Measurements from ENCODE around the gene PPP1R11. TPM values are rescaled to one million over a fixed set of nuclear protein-coding genes. Genes with fewer than 3 reads are reported as not detected.
"Not testable (repeated sequence)": the region's sequence is repeated elsewhere in the genome, so short reads cannot be mapped to it uniquely, and the experiment has no call there.

PPP1R11 gene
- total and polyA plus RNA-seq, 4 donors, result 40.0 to 66.7 (median 52.7) TPM

DNA sequence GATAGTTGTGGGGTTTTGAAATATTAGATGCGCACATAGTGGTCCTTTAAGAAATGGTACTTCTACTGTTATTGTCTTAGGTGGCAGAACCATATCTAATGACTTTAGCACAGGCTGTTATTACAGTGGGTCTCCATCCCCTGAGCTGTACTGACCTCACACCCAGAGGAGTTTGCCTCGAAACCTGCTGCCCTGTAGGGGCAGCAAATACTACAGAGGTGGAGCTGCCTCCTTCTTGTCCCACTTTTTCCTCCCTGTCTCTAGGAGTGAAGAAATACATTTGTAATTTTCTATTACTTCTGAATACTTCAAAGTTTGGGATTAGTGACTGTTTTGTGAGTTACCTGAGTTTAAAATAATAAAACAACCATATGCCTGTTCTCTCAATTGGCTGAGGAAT, 37.7 kb downstream of the PPP1R11 start:
- intact Hi-C loops (cut with DNase I), result no loop called here
- no peak overlapping the region for H3K4me3 ChIP-seq (ENCODE audit: low read length in 2 of 2)
- 76 to 91% methylated on average over 2 of the region's 2 CpGs for WGBS, 2 donors
- no peak for ATAC-seq (ENCODE audit: low FRiP score)
- no peaks in the 10 kb centered on the region for H3K4me1 ChIP-seq (ENCODE audit: control insufficient read depth in 1 of 2, insufficient read depth in 2 of 2, low read length in 2 of 2)
- no peak for DNase-seq
- H3K27ac ChIP-seq (ENCODE audit: low read depth in 1 of 2, low read length in 2 of 2), result no peak overlapping the region
- no peaks in the 10 kb centered on the region for H3K36me3 ChIP-seq (ENCODE audit: control insufficient read depth in 1 of 2, insufficient read depth in 2 of 2, low read length in 1 of 2)
- H3K9me3 ChIP-seq (ENCODE audit: control insufficient read depth, low read length), result no peaks in the 10 kb centered on the region
- no peaks in the 10 kb centered on the region for H3K27me3 ChIP-seq (ENCODE audit: control insufficient read depth in 1 of 2, insufficient read depth in 2 of 2, low read length in 1 of 2)

DNA sequence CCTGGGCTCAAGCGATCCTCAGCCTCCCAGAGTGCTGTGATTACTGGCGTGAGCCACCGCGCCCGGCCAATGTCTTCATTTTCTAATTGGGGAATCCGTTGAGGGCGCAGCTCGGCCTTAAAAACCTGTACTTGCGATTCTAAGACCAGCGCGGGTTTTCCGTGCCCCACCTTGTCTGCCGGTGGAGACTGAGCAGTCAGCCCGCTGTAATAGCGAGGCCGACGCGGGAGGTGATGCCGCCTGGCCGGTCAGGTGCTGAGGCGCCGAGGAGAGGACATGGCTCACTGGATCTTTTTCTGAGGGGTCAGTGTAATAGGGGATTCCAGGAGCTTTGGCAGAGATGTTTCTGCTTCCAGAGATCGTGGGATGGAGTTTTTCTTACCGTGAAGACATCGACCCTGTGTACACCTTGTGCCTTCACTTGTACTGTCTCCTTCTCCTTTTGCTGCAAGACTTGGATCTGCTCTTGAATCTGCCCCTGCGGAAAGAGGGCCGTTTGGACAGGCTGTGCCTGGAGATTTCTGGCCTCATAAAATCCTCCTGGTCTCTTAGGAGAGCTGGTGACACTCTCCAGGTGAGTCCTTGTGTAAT, 44.4 kb downstream of the PPP1R11 start:
- no peaks in the 10 kb centered on the region for H3K36me3 ChIP-seq (ENCODE audit: control insufficient read depth in 1 of 2, insufficient read depth in 2 of 2, low read length in 1 of 2)
- WGBS, 2 donors, result 35 to 47% methylated on average over 27 of the region's 27 CpGs
- H3K4me3 ChIP-seq (ENCODE audit: low read length in 2 of 2), result no peak overlapping the region
- H3K9me3 ChIP-seq (ENCODE audit: control insufficient read depth, low read length), result no peaks in the 10 kb centered on the region
- no peak overlapping the region for H3K27ac ChIP-seq (ENCODE audit: low read depth in 1 of 2, low read length in 2 of 2)
- no peaks in the 10 kb centered on the region for H3K4me1 ChIP-seq (ENCODE audit: control insufficient read depth in 1 of 2, insufficient read depth in 2 of 2, low read length in 2 of 2)
- intact Hi-C loops (cut with DNase I), result no loop called here
- DNase-seq, result no peak
- no peak for ATAC-seq (ENCODE audit: low FRiP score)
- H3K27me3 ChIP-seq (ENCODE audit: control insufficient read depth in 1 of 2, insufficient read depth in 2 of 2, low read length in 1 of 2), result no peaks in the 10 kb centered on the region

DNA sequence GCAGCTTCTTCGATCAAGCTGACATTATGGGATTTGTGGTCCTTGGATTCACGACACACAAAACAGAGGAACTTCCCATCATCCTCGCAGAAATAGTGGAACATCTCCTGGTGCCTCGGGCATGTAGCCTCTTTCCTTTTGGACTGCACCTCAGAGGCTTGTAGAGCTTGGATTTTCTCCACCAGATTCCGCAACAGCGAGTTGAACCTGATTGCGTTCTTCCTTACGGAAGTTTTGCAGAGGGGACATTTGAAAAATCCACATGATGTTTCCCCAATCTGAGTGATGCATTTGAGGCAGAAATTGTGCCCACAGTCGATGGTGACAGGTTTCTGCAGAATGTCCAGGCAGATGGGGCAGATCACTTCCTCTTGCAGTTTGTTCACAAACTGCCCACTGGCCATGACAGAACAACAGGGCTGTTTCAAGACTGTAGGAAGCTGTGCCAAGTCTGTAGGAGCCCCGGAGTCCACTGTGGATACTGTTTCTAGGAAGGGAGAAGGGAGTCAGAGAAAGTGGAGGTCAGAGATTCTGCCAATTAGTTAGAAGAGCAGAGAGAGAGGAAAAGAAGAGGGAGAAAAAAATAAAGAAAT, 45.5 kb downstream of the PPP1R11 start:
- Histone ChIP-seq H3K27me3 (ENCODE audit: control insufficient read depth in 1 of 2, insufficient read depth in 2 of 2, low read length in 1 of 2) (no peaks in the 10 kb centered on the region), H3K9me3 (ENCODE audit: control insufficient read depth, low read length) (no peaks in the 10 kb centered on the region), H3K27ac (ENCODE audit: low read depth in 1 of 2, low read length in 2 of 2) (no peak overlapping the region), H3K4me3 (ENCODE audit: low read length in 2 of 2) (no peak overlapping the region), H3K4me1 (ENCODE audit: control insufficient read depth in 1 of 2, insufficient read depth in 2 of 2, low read length in 2 of 2) (no peaks in the 10 kb centered on the region), H3K36me3 (ENCODE audit: control insufficient read depth in 1 of 2, insufficient read depth in 2 of 2, low read length in 1 of 2) (no peaks in the 10 kb centered on the region)
- 70 to 72% methylated on average over 10 of the region's 10 CpGs for WGBS, 2 donors
- no peak for DNase-seq
- intact Hi-C loops (cut with DNase I), result no loop called here
- no peak for ATAC-seq (ENCODE audit: low FRiP score)

DNA sequence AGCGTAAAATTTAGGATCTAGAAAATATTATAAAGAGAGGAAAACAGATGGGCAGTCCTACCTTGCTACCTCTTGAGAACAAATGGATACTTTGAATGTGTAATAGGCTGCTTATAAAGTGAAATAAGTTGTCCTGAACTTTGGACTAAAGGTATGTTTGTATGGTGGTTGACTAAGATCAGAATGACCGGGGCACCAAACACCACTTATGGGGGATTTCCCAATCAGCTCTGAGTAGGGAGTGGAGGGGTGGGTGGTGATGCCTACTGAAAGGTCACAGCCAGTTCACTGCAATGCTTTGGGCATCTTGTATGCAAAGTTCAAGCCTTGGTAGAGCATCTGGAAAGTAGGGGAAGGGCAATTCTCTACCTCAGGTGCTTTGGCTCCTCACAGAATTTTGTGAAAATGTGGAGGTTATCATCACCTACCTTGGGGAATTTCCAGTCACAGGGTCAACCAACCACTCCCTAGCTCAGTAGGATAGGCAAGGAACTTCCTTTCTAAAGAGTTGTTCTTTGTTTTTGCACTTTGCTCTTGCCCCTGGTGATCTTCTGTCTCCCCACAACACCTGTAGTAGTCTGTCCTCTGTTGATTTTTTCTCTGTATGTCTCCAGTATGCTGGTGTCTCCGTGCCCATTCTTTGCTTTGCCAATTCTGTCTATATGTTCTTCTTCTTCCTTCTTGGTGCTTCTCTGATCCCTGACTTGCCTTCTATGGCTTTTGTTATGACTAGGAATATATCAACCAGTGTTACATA, 46.2 kb downstream of the PPP1R11 start, which contains the start of gene TRIM31:
TRIM31 (minus strand) TSS at position 88 of the 757 bp plus-strand sequence. CDS start 285 bp downstream, outside the sequence.
- H3K4me3 ChIP-seq (ENCODE audit: low read length in 2 of 2), result no peak within 1 kb of the TSS
- H3K9me3 ChIP-seq (ENCODE audit: control insufficient read depth, low read length), result no peaks in the 10 kb centered on the region
- DNase-seq (no peak), ATAC-seq (ENCODE audit: low FRiP score) (no peak)
- H3K27ac ChIP-seq (ENCODE audit: low read depth in 1 of 2, low read length in 2 of 2), result no peak within 1 kb of the TSS
- no peaks in the 10 kb centered on the region for H3K4me1 ChIP-seq (ENCODE audit: control insufficient read depth in 1 of 2, insufficient read depth in 2 of 2, low read length in 2 of 2)
- intact Hi-C loops (cut with DNase I), result no loop called here
- H3K36me3 ChIP-seq (ENCODE audit: control insufficient read depth in 1 of 2, insufficient read depth in 2 of 2, low read length in 1 of 2), result no peaks in the 10 kb centered on the region
- H3K27me3 ChIP-seq (ENCODE audit: control insufficient read depth in 1 of 2, insufficient read depth in 2 of 2, low read length in 1 of 2), result no peaks in the 10 kb centered on the region
- WGBS, 2 donors, result 80 to 82% methylated on average over 3 of the region's 3 CpGs

DNA sequence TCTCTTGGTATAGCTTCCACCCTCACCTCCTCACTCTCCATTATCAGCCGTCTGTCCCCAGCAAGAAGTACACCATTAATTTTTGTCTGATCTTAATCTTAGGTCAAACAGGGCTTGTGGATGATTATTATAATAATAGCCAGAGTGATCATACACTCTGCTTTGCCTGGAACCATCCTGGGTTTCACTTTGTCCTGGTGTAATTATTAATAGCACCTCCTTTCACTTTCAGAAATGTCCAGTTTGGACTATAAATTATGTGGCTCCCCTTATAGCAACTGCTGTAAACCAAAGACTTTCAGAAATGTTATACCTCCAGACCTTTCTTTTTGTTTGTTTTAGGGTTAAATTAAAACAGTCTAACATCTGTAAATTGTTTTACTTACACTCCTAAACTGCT, 46.8 kb downstream of the PPP1R11 start:
- ATAC-seq (ENCODE audit: low FRiP score) (no peak), DNase-seq (no peak)
- Histone ChIP-seq H3K36me3 (ENCODE audit: control insufficient read depth in 1 of 2, insufficient read depth in 2 of 2, low read length in 1 of 2) (no peaks in the 10 kb centered on the region), H3K27ac (ENCODE audit: low read depth in 1 of 2, low read length in 2 of 2) (no peak overlapping the region), H3K27me3 (ENCODE audit: control insufficient read depth in 1 of 2, insufficient read depth in 2 of 2, low read length in 1 of 2) (no peaks in the 10 kb centered on the region), H3K4me3 (ENCODE audit: low read length in 2 of 2) (no peak overlapping the region), H3K4me1 (ENCODE audit: control insufficient read depth in 1 of 2, insufficient read depth in 2 of 2, low read length in 2 of 2) (no peaks in the 10 kb centered on the region), H3K9me3 (ENCODE audit: control insufficient read depth, low read length) (no peaks in the 10 kb centered on the region)
- intact Hi-C loops (cut with DNase I), result no loop called here
- 65 to 81% methylated on average over 1 of the region's 1 CpG for WGBS, 2 donors

DNA sequence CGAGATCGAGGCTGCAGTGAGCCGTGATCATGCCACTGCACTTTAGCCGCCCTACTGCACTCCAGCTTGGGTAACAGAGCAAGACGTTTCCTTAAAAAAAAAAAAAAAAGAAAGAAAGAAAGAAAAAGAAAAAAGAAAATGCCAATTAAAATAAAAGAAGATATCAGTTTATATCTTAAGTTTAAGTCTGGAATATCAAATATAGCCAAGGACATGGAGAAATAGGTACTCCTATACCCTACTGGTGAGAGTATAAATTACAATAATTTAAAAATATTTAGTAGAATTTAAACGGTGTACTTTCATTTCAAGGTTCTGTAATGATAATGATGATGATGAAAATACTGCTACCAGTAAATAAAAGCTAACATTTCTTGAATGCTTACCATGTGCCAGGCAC, 49.7 kb downstream of the PPP1R11 start:
- 76 to 78% methylated on average over 6 of the region's 6 CpGs for WGBS, 2 donors
- no peaks in the 10 kb centered on the region for H3K4me1 ChIP-seq (ENCODE audit: control insufficient read depth in 1 of 2, insufficient read depth in 2 of 2, low read length in 2 of 2)
- no peaks in the 10 kb centered on the region for H3K27me3 ChIP-seq (ENCODE audit: control insufficient read depth in 1 of 2, insufficient read depth in 2 of 2, low read length in 1 of 2)
- DNase-seq (no peak), ATAC-seq (ENCODE audit: low FRiP score) (no peak)
- no peak overlapping the region for H3K27ac ChIP-seq (ENCODE audit: low read depth in 1 of 2, low read length in 2 of 2)
- H3K36me3 ChIP-seq (ENCODE audit: control insufficient read depth in 1 of 2, insufficient read depth in 2 of 2, low read length in 1 of 2), result no peaks in the 10 kb centered on the region
- H3K9me3 ChIP-seq (ENCODE audit: control insufficient read depth, low read length), result no peaks in the 10 kb centered on the region
- intact Hi-C loops (cut with DNase I), result no loop called here
- H3K4me3 ChIP-seq (ENCODE audit: low read length in 2 of 2), result no peak overlapping the region

DNA sequence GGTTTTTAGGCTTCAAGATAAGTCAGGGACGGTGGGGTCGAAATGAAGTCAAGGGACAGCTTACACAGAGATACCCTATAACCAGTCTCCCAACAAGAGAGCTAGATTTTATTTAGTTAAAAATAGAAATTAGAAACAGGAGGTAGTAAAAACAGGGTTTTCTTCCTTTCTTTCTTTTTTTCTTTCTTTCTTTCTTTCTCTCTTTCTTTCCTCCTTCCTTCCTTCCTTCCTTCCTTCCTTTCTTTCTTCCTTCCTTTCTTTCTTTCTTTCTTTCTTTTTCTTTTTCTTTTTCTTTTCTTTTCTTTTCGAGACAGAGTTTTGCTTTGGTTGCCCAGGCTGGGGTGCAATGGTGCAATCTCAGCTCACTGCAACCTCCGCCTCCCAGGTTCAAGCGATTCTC, 51.7 kb downstream of the PPP1R11 start:
- ATAC-seq (ENCODE audit: low FRiP score); H3K4me3 ChIP-seq (ENCODE audit: low read length in 2 of 2); H3K27me3 ChIP-seq (ENCODE audit: control insufficient read depth in 1 of 2, insufficient read depth in 2 of 2, low read length in 1 of 2); DNase-seq; H3K36me3 ChIP-seq (ENCODE audit: control insufficient read depth in 1 of 2, insufficient read depth in 2 of 2, low read length in 1 of 2); intact Hi-C loops (cut with DNase I); H3K27ac ChIP-seq (ENCODE audit: low read depth in 1 of 2, low read length in 2 of 2); H3K9me3 ChIP-seq (ENCODE audit: control insufficient read depth, low read length); H3K4me1 ChIP-seq (ENCODE audit: control insufficient read depth in 1 of 2, insufficient read depth in 2 of 2, low read length in 2 of 2): not testable (repeated sequence)
- WGBS, 2 donors, result 90 to 94% methylated on average over 5 of the region's 5 CpGs
